ENCODE results near the gene GSTM3.
"Not testable (repeated sequence)": the region's sequence is repeated elsewhere in the genome, so short reads cannot be mapped to it uniquely, and the experiment has no call there.

GRCh38 chr1:109756325-109756724 is 15.5 kb upstream of the GSTM3 start:
- TF ChIP-seq, protein P1, sequence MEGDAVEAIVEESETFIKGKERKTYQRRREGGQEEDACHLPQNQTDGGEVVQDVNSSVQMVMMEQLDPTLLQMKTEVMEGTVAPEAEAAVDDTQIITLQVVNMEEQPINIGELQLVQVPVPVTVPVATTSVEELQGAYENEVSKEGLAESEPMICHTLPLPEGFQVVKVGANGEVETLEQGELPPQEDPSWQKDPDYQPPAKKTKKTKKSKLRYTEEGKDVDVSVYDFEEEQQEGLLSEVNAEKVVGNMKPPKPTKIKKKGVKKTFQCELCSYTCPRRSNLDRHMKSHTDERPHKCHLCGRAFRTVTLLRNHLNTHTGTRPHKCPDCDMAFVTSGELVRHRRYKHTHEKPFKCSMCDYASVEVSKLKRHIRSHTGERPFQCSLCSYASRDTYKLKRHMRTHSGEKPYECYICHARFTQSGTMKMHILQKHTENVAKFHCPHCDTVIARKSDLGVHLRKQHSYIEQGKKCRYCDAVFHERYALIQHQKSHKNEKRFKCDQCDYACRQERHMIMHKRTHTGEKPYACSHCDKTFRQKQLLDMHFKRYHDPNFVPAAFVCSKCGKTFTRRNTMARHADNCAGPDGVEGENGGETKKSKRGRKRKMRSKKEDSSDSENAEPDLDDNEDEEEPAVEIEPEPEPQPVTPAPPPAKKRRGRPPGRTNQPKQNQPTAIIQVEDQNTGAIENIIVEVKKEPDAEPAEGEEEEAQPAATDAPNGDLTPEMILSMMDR (IDR thresholded peaks at IDR 0.05) = not testable (repeated sequence)
- TF ChIP-seq POLR2AphosphoS5 (IDR thresholded peaks at IDR 0.05) = not testable (repeated sequence)

Data from upper lobe of left lung (tissue), 4 donors.